Left ventricle myocardium inferior (tissue), 1 donor: Measurements from ENCODE around the gene GLIPR1L1. TPM values are rescaled to one million over a fixed set of nuclear protein-coding genes. Genes with fewer than 3 reads are reported as not detected.

Experiments used
- DNase-seq: peaks from one replicate; pipeline ENCODE4 v3.0.0-alpha.2; 2020
- H3K27ac ChIP-seq: fragments of 200-600 bp; replicated peaks from 2 replicates; pipeline ENCODE4 v1.8.0; 2021
- H3K27me3 ChIP-seq: fragments of 200-600 bp; 2 replicates; pipeline ENCODE4 v1.8.0; 2021; ENCODE audit warnings: low read depth
- H3K36me3 ChIP-seq: fragments of 200-600 bp; 2 replicates; pipeline ENCODE4 v1.8.0; 2021
- H3K4me1 ChIP-seq: fragments of 200-600 bp; 2 replicates; pipeline ENCODE4 v1.8.0; 2021
- H3K4me3 ChIP-seq: fragments of 200-600 bp; 2 replicates; pipeline ENCODE4 v1.8.0; 2021; ENCODE audit warnings: mild to moderate bottlenecking, moderate library complexity
- H3K9me3 ChIP-seq: fragments of 200-600 bp; replicated peaks from 2 replicates; pipeline ENCODE4 v1.8.0; 2021
- CTCF ChIP-seq: fragments of 200-600 bp; IDR thresholded peaks from 2 replicates; pipeline ENCODE4 v1.8.0; 2021; ENCODE audit warnings: antibody characterized with exemption, mild to moderate bottlenecking, borderline replicate concordance
- intact Hi-C: fragments of 100-400 bp; cut with micrococcal nuclease; formaldehyde crosslinking; loops from one replicate; pipeline ENCODE4 v1.11.0; 2022
- long read RNA-seq: library from polyadenylated mRNA; unstranded; transcript quantifications from one replicate; pipeline ENCODE4 v2.0.0, GENCODE V29; 2021
- total RNA-seq: library from RNA; stranded (reverse); fragmentation: NEBNext Ultra II Directional; extraction: Animal tissue kit (Norgen Biotek cat#: 25700); gene quantifications from one replicate; pipeline ENCODE4 v1.2.1, GENCODE V29; 2021
- donor health status: DM: no; HTN: yes; CAD: no; lungs with severe emphysema.

GLIPR1L1 gene
- not detected for total RNA-seq
- long read RNA-seq, partial matches to known transcripts: 1 of 1 reads
- long read RNA-seq, other reads (novel, unspliced or antisense): 0 of 1 reads

GRCh38 chr12:75334384-75335030, at the start of gene GLIPR1L1:
GLIPR1L1 (plus strand) TSS chr12:75334670; CDS start chr12:75334729, 59 bp downstream.
- Histone ChIP-seq H3K27ac (peak within 1 kb of the TSS; percentile 46), H3K27me3 (no peaks in the 10 kb centered on the region), H3K4me3 (peak within 1 kb of the TSS; percentile 63), H3K4me1 (peaks cover 12% of the 10 kb centered on the region), H3K9me3 (peaks cover 4% of the 10 kb centered on the region), H3K36me3 (no peaks in the 10 kb centered on the region)
- peak; percentile 77 for DNase-seq
- intact Hi-C loops: loop anchor here (5.0 kb wide), 1 partner anchor 173 kb away; no protein-coding TSS in a partner anchor
- peak; percentile 96 for TF ChIP-seq CTCF

- no peak overlapping the region for H3K27ac ChIP-seq
- H3K4me1 ChIP-seq: no peaks in the 10 kb centered on the region
- no peaks in the 10 kb centered on the region for H3K27me3 ChIP-seq
- no peak for DNase-seq
- intact Hi-C loops: no loop called here
- TF ChIP-seq CTCF: no peak
- no peak overlapping the region for H3K4me3 ChIP-seq
- no peaks in the 10 kb centered on the region for H3K9me3 ChIP-seq
- H3K36me3 ChIP-seq: no peaks in the 10 kb centered on the region
These were observed 45.6 kb upstream of the GLIPR1L1 start for GRCh38 chr12:75288860-75289259.

- intact Hi-C loops: no loop called here
- no peak overlapping the region for H3K4me3 ChIP-seq
- no peak for DNase-seq
- H3K27ac ChIP-seq: no peak overlapping the region
- no peaks in the 10 kb centered on the region for H3K27me3 ChIP-seq
- no peaks in the 10 kb centered on the region for H3K9me3 ChIP-seq
- peak; percentile 19 for TF ChIP-seq CTCF
- no peaks in the 10 kb centered on the region for H3K36me3 ChIP-seq
- no peaks in the 10 kb centered on the region for H3K4me1 ChIP-seq
These were observed 44.7 kb upstream of the GLIPR1L1 start for GRCh38 chr12:75289753-75290152.

- no peak for TF ChIP-seq CTCF
- Histone ChIP-seq H3K36me3 (no peaks in the 10 kb centered on the region), H3K27ac (no peak overlapping the region), H3K4me1 (no peaks in the 10 kb centered on the region), H3K27me3 (no peaks in the 10 kb centered on the region), H3K9me3 (no peaks in the 10 kb centered on the region), H3K4me3 (no peak overlapping the region)
- intact Hi-C loops: no loop called here
- DNase-seq: no peak
These were observed 43.5 kb upstream of the GLIPR1L1 start for GRCh38 chr12:75291014-75291413.

GRCh38 chr12:75294336-75294735, 40.1 kb upstream of the GLIPR1L1 start:
- H3K27me3 ChIP-seq: no peaks in the 10 kb centered on the region
- DNase-seq: no peak
- no peak for TF ChIP-seq CTCF
- H3K4me1 ChIP-seq: no peaks in the 10 kb centered on the region
- no peak overlapping the region for H3K4me3 ChIP-seq
- H3K9me3 ChIP-seq: no peaks in the 10 kb centered on the region
- H3K36me3 ChIP-seq: peaks cover 14% of the 10 kb centered on the region
- no peak overlapping the region for H3K27ac ChIP-seq
- intact Hi-C loops: no loop called here
